ENCODE data around the gene PAK3. TPM values are rescaled to one million over a fixed set of nuclear protein-coding genes. Genes with fewer than 3 reads are reported as not detected.

The PAK3 gene
- total RNA-seq, 1 experiment from 2014 or later: not detected

- DNase-seq (ENCODE audit: low read depth, low spot score): no peak
- ChIA-PET CTCF (interaction anchor here (0.9 kb wide), 1 partner anchor 10 kb away, joined by 3 read pairs; no protein-coding TSS in a partner anchor), RAD21 (ENCODE audit: low non-redundant PET in 1 of 2, low total read pairs in 2 of 2, uncharacterized antibody in 2 of 2, unreplicated experiment in 2 of 2) (no interaction called here), POLR2A (no interaction called here)
- Histone ChIP-seq H3K36me3 (ENCODE audit: control insufficient read depth in 1 of 2, insufficient read depth in 2 of 2, low read length in 2 of 2) (no peaks in the 10 kb centered on the region), H3K4me3 (replicated peaks in 1 of 2; ENCODE audit: low read depth in 1 of 2, low read length in 2 of 2) (no peak overlapping the region), H3K4me1 (ENCODE audit: control insufficient read depth in 1 of 2, insufficient read depth in 2 of 2, low read length in 2 of 2) (no peaks in the 10 kb centered on the region), H3K79me2 (ENCODE audit: insufficient read depth, low read length) (no peaks in the 10 kb centered on the region), H3K4me2 (ENCODE audit: low read length) (no peak overlapping the region), H2AFZ (ENCODE audit: low read depth, low read length, poor library complexity, severe bottlenecking) (no peak overlapping the region), H3K27me3 (ENCODE audit: insufficient read depth, low read length) (peaks cover 4% of the 10 kb centered on the region; the same call in 1 of the 2 replicates), H3K27ac (ENCODE audit: low read depth, low read length) (no peak overlapping the region), H3K9ac (ENCODE audit: low read length) (no peak overlapping the region), H3K9me2 (ENCODE audit: insufficient read depth) (no peaks in the 10 kb centered on the region), H4K20me1 (ENCODE audit: insufficient read depth) (no peaks in the 10 kb centered on the region), H3K9me3 (ENCODE audit: control insufficient read depth in 1 of 2, insufficient read depth in 1 of 2, low read depth in 1 of 2, low read length in 2 of 2) (no peaks in the 10 kb centered on the region)
- intact Hi-C loops (cut with micrococcal nuclease): no loop called here
- TF ChIP-seq EZH2phosphoT487 (IDR thresholded peaks at IDR 0.05; ENCODE audit: borderline replicate concordance): no peak
- no peak for TF ChIP-seq ZBTB33 (IDR thresholded peaks at IDR 0.05; ENCODE audit: extremely low read depth, insufficient replicate concordance, low read length)
- TF ChIP-seq JUND (IDR thresholded peaks at IDR 0.05): no peak
- TF ChIP-seq SP1 (IDR thresholded peaks at IDR 0.05; ENCODE audit: low read depth): no peak
- no peak for TF ChIP-seq POLR2A (IDR thresholded peaks at IDR 0.05; ENCODE audit: borderline replicate concordance, extremely low read depth, insufficient read depth, insufficient read length)
- TF ChIP-seq CBX3 (IDR thresholded peaks at IDR 0.05; ENCODE audit: low read depth): no peak
- no peak for TF ChIP-seq MAX (IDR thresholded peaks at IDR 0.05)
- no peak for TF ChIP-seq YY1 (IDR thresholded peaks at IDR 0.05; ENCODE audit: extremely low read depth, insufficient replicate concordance, low read depth, low read length)
- no peak for TF ChIP-seq SIN3A (IDR thresholded peaks at IDR 0.05; ENCODE audit: low read depth)
- TF ChIP-seq TCF7L2 (IDR thresholded peaks at IDR 0.05; ENCODE audit: borderline replicate concordance, extremely low read depth, insufficient read depth, insufficient read length): no peak
- no peak for TF ChIP-seq CTCF (IDR thresholded peaks at IDR 0.05 in 2 of 3, conservative IDR thresholded peaks at IDR 0.05 in 1 of 3; ENCODE audit: borderline replicate concordance in 1 of 3, insufficient read depth in 1 of 3, low read depth in 2 of 3, low read length in 2 of 3)
- TF ChIP-seq FOSL1 (IDR thresholded peaks at IDR 0.05; ENCODE audit: low read depth): no peak
- no peak for TF ChIP-seq ZFX (IDR thresholded peaks at IDR 0.05)
- no TSS peak for BruUV-seq (replicated peaks)
- no peak for ATAC-seq
Measured at GRCh38 chrX:111088628-111089027, 7.4 kb upstream of the PAK3 start.
